Left lung (tissue), 10 donors: ENCODE results near the gene MAST3. TPM values are rescaled to one million over a fixed set of nuclear protein-coding genes. Genes with fewer than 3 reads are reported as not detected.

Experiments used
- ATAC-seq: fragments of 200-7000 bp; cut with Tn5 transposase; one replicate; pipeline ENCODE4 v1.9.1; 2020; ENCODE audit warnings: moderate library complexity
- DNase-seq, 4 donors: peaks; one replicate each; pipeline ENCODE4 v3.0.0-alpha.2; 2013 to 2020
- H3K27ac ChIP-seq, 2 donors: fragments of 200-600 bp; sonication (generic) in 1 of 2; one replicate each; pipeline versions ENCODE4 v1.5.0 to v1.8.0; 2020 to 2021
- H3K27me3 ChIP-seq, 2 donors: fragments of 200-600 bp; sonication (generic) in 1 of 2; one replicate each; pipeline versions ENCODE4 v1.5.0 to v1.8.0; 2020 to 2021
- H3K36me3 ChIP-seq, 2 donors: fragments of 200-600 bp; sonication (generic) in 1 of 2; one replicate each; pipeline versions ENCODE4 v1.5.0 to v1.8.0; 2020 to 2021
- H3K4me1 ChIP-seq, 2 donors: fragments of 200-600 bp; one replicate each; pipeline ENCODE4 v1.8.0; 2021
- H3K4me3 ChIP-seq, 2 donors: fragments of 200-600 bp; sonication (generic) in 1 of 2; one replicate each; pipeline versions ENCODE4 v1.5.0 to v1.8.0; 2020 to 2021; ENCODE audit warnings: mild to moderate bottlenecking in 1 of 2
- H3K9me3 ChIP-seq, 2 donors: fragments of 200-600 bp; sonication (generic) in 1 of 2; one replicate each; pipeline versions ENCODE4 v1.5.0 to v1.8.0; 2020 to 2021
- CTCF ChIP-seq, 2 donors: fragments of 200-600 bp; sonication (generic) in 1 of 2; IDR thresholded peaks; one replicate each; pipeline versions ENCODE4 v1.5.0 to v1.8.0; 2021; ENCODE audit warnings: antibody characterized with exemption in 2 of 2
- intact Hi-C, 2 donors: fragments of 100-400 bp; cut with DNase I; formaldehyde crosslinking; loops; one replicate each; pipeline versions ENCODE4 v1.11.2 to v1.14.2; 2022
- polyA plus RNA-seq, 6 donors: library from polyadenylated mRNA; unstranded; fragments of 120-200 nt; gene quantifications; one replicate each; pipeline ENCODE4 v1.2.1, GENCODE V29; 2013; ENCODE audit not compliant: insufficient read length in 6 of 6
- total RNA-seq, 2 donors: library from RNA; stranded (reverse); fragmentation: NEBNext Ultra II Directional; extraction: Animal tissue kit (Norgen Biotek cat#: 25700); gene quantifications; one replicate each; pipeline ENCODE4 v1.2.1, GENCODE V29; 2021
- donor health status: DM: no; HTN: yes; CAD: no.
- donor health status: DM: no; HTN: no; CAD: no.

The MAST3 gene
- total and polyA plus RNA-seq, 8 donors: 4.7 to 30.3 (median 6.7) TPM

DNA sequence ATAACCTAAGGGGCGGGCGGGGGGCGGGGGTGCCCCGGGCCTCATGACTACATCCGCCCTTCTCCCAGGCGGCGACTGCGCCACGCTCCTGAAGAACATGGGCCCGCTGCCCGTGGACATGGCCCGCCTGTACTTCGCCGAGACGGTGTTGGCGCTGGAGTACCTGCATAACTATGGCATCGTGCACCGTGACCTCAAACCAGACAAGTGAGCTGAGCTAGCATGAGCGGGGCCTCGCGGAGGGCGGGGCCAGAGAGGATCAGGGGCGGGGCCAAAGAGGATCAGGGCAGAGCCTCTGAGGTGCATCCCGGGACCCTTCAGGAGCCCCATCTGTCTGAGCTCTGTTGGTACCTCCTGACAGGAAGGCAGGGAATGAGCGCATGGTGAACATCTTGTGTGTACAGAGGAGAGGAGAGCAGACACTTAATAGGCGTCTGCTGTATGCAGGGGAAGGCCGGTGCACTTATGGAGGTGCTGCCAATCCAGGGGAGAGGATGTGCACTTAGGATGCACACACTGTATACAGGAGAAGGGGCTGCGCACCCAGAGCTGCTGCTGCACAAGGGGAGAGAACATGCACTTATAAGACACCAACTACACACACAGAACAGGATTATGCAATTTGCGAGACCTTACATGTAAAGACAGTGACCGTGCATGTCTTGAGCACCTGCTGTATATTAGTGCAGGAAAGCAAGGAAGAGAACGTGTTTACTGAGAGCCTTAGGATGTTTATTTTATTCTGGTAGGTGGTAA, 34.4 kb downstream of the MAST3 start:
- H3K9me3 ChIP-seq: no peaks in the 10 kb centered on the region
- no peaks in the 10 kb centered on the region for H3K27me3 ChIP-seq
- no peak overlapping the region for H3K27ac ChIP-seq
- no peak for TF ChIP-seq CTCF (IDR thresholded peaks at IDR 0.05)
- intact Hi-C loops: no loop called here
- H3K36me3 ChIP-seq: peaks cover 0 to 100% of the 10 kb centered on the region in 2 donors
- peaks cover 0 to 8% of the 10 kb centered on the region in 2 donors for H3K4me1 ChIP-seq
- no peak for ATAC-seq
- H3K4me3 ChIP-seq: no peak overlapping the region
- no peak for DNase-seq

DNA sequence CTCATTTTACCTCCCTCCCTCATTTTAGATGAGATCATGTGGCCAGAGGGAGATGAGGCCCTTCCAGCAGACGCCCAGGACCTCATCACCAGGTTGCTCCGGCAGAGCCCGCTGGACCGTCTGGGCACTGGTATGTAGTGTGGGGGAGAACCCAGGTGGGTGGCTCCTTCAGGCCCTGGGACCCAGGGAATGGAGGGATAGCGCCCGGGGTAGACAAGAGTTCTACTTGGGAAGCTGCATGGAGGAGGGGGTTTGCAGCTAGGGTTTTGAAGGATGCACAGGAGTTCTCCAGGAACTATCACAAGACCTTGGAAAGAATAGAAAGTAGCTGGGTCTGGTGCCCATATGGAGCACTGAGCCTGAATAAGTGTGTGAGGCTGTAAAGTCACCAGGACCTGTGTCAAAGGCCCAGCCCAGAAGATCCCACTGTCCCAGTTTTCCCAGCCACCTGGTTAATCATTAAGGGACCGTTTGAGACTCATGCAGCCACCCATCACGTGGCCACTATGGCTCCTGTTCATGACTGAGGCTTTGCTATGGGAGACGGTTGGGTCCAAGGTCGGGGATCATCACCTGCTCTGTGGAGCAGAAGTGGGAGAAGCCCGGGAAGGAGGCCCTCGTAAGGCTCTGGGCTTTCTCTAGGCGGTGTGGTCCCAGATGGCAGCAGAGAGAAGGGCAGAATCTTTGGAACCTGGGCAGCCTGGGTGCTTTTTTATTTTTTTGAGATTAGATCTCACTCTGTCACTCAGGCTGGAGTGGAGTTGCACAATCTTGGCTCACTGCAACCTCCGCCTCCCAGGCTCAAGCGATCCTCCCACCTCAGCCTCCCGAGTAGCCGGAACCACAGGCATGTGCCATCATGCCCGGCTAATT, 38.4 kb downstream of the MAST3 start:
- TF ChIP-seq CTCF (IDR thresholded peaks at IDR 0.05): no peak
- ATAC-seq (no peak), DNase-seq (no peak)
- intact Hi-C loops: no loop called here
- Histone ChIP-seq H3K4me1 (peaks cover 0 to 6% of the 10 kb centered on the region in 2 donors), H3K27ac (no peak overlapping the region), H3K4me3 (no peak overlapping the region), H3K27me3 (no peaks in the 10 kb centered on the region), H3K36me3 (peaks cover 0 to 97% of the 10 kb centered on the region in 2 donors), H3K9me3 (no peaks in the 10 kb centered on the region)

- intact Hi-C loops: no loop called here
- H3K4me3 ChIP-seq: no peak overlapping the region
- TF ChIP-seq CTCF (IDR thresholded peaks at IDR 0.05): no peak
- H3K9me3 ChIP-seq: no peaks in the 10 kb centered on the region
- no peak for DNase-seq
- H3K27me3 ChIP-seq: no peaks in the 10 kb centered on the region
- ATAC-seq: no peak
- peaks cover 0 to 6% of the 10 kb centered on the region in 2 donors for H3K4me1 ChIP-seq
- peak overlapping the region in 1 of 2 donors; percentile 23 for H3K27ac ChIP-seq
- H3K36me3 ChIP-seq: peaks cover 0 to 97% of the 10 kb centered on the region in 2 donors
Measured at GRCh38 chr19:18137242-18137641, 39.7 kb downstream of the MAST3 start.

DNA sequence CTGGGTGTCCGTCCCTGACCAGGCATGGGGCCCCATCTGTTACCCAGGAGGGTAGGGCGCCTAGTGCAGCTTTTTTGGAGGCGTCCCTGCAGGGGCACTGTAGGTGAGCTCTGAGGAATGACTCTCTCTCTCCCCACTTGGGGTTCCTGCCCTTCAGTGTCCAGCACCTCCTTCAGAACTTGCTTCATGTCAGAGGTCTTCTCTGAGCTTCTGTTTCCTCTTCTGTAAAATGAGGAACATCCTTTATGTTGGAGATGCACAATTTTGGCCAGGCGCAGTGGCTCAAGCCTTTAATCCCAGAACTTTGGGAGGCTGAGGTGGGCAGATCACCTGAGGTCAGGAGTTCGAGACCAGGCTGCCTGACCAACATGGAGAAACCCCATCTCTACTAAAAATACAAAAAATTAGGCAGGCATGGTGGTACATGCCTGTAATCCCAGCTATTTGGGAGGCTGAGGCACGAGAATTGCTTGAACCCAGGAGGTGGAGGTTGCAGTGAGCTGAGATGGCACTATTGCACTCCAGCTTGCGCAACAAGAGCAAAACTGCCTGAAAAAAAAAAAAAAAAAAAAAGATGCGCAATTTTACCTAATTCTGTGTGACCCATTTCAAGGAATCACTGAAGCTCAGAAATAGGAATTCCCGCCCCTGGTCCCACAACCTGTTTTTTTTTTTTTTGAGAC, 40.2 kb downstream of the MAST3 start:
- peak overlapping the region in 1 of 2 donors; percentile 23 for H3K27ac ChIP-seq
- no peak overlapping the region for H3K4me3 ChIP-seq
- H3K36me3 ChIP-seq: peaks cover 0 to 97% of the 10 kb centered on the region in 2 donors
- DNase-seq (no peak), ATAC-seq (peak; percentile 18)
- peaks cover 0 to 6% of the 10 kb centered on the region in 2 donors for H3K4me1 ChIP-seq
- H3K27me3 ChIP-seq: no peaks in the 10 kb centered on the region
- intact Hi-C loops: no loop called here
- no peak for TF ChIP-seq CTCF (IDR thresholded peaks at IDR 0.05)
- no peaks in the 10 kb centered on the region for H3K9me3 ChIP-seq
